GM12878 (cell line): ENCODE measurements around the gene GCKR.

Experiments used
- CTCF ChIP-seq, 3 experiments: IDR thresholded peaks in 2 of 3; conservative IDR thresholded peaks in 1 of 3; 2 replicates each; pipeline ENCODE4 v1.5.1; 2011; ENCODE audit warnings: low read depth in 3 of 3, low read length in 3 of 3, mild to moderate bottlenecking in 3 of 3, control low read depth in 2 of 3, moderate library complexity in 2 of 3, inconsistent platforms in 1 of 3, mixed read lengths in 1 of 3; ENCODE audit not compliant: control insufficient read depth in 2 of 3, insufficient read depth in 1 of 3; ENCODE audit errors: extremely low read depth in 1 of 3
- SMC3 ChIP-seq: IDR thresholded peaks from 2 replicates; pipeline ENCODE4 v1.6.1; 2011; ENCODE audit warnings: low read length, improper control_type of control experiment, borderline replicate concordance
- TAF1 ChIP-seq: IDR thresholded peaks from 2 replicates; pipeline ENCODE4 v1.6.1; 2011; ENCODE audit warnings: mild to moderate bottlenecking, low read depth, low read length, borderline replicate concordance

- TF ChIP-seq SMC3, result no peak
- no peak for TF ChIP-seq TAF1
- TF ChIP-seq CTCF (IDR thresholded peaks at IDR 0.05 in 2 of 3, conservative IDR thresholded peaks at IDR 0.05 in 1 of 3; ENCODE audit: control insufficient read depth in 2 of 3, extremely low read depth in 1 of 3, insufficient read depth in 1 of 3, low read depth in 3 of 3, low read length in 3 of 3), result no peak
These were observed 70.0 kb downstream of the GCKR start for GRCh38 chr2:27566628-27567027.
